HG02763 (cell line): Measurements from ENCODE around the gene HLX.

ENCODE experiments used
- ATAC-seq: cut with Tn5 transposase; IDR thresholded peaks from one replicate; pipeline ENCODE4 v1.9.1; 2021; ENCODE audit warnings: mild to moderate bottlenecking, moderate library complexity; ENCODE audit not compliant: unreplicated experiment

Gene HLX

GRCh38 chr1:220924331-220924970 lies 45.2 kb downstream of the HLX start:
- ATAC-seq = no peak

DNA sequence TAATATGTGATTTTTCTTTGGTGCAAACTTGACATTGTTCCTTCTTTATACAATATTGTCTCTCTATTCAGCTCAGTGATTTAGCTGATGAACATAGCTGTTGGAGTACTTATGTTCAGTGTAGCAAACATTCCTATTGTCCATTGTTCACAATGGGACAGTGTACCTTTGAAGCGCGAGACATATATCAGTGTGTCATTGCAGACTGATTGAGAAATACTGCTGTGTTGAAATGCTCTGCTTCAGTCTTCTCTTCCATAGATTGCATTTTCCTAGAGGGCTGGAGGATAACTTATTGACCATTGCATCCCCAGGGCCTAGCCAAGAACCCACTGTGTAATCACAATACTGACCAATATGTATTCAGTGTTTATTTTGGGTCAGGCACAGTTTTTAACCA lies 46.5 kb downstream of the HLX start:
- no peak for ATAC-seq

GRCh38 chr1:220926146-220926545 lies 46.9 kb downstream of the HLX start:
- no peak for ATAC-seq

DNA sequence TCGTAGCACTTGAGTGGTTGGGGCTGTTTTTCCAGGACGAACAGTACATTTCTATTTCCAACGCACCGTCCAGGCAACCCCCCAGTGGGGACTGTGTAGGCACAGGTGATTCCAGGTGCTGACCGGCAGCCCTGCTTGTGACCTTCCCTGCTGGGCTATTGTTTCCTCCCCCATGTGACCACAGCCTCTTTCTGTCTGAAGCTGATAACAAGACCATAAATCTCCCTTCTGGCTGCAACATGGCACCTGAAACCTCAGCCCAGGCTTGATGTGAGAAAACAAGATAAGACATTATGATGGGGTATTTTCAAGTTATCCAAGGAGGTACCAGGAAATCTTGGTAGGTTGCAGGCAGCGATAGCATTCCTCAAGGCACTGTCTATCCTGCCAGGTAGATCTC lies 48.2 kb downstream of the HLX start:
- no peak for ATAC-seq

- ATAC-seq = no peak
These were observed 49.1 kb downstream of the HLX start for GRCh38 chr1:220928320-220928719.

GRCh38 chr1:220928725-220929300 lies 49.6 kb downstream of the HLX start:
- ATAC-seq = no peak

DNA sequence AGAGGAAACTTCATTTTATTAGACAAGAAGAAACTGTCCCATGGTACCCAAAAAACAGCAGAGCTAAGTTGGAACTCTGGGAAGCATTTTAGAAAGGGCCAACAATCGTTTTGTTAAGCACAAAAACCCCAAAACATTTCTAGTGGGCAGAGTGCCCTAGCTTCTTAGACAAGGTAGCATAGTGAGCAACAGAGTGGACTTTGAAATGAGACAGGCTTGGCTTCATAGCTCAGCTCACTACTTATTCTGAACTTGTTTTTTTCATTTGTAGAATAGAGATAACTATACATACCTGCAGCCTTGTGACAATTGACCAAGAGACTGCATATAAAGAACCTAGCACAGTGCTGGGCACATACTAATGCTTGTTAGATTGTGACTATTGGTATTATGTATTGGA lies 50.1 kb downstream of the HLX start:
- ATAC-seq = no peak
